CD4-positive, alpha-beta memory T cell (primary cell): ENCODE results near the gene MBOAT2. TPM values are rescaled to one million over a fixed set of nuclear protein-coding genes. Genes with fewer than 3 reads are reported as not detected.

Experiments used
- CTCF ChIA-PET: fragments of 350-600 bp; sonication (Branson Sonifier 250); formaldehyde crosslinking; loops from one replicate; lab custom pipeline; 2021; ENCODE audit warnings: inconsistent platforms; ENCODE audit not compliant: partially characterized antibody; lab: Charles Lee
- POLR2A ChIA-PET: fragments of 350-600 bp; sonication (Branson Sonifier 250); formaldehyde crosslinking; loops from one replicate; lab custom pipeline; 2021; ENCODE audit not compliant: partially characterized antibody; lab: Charles Lee
- DNase-seq, 5 donors: peaks; one replicate each; pipeline versions ENCODE4 v3.0.0 to v3.0.0-alpha.2; 2020 to 2022; ENCODE audit warnings: mixed read lengths in 1 of 5
- H3K27ac ChIP-seq: one replicate; pipeline ENCODE4 v1.7.0; 2013; ENCODE audit warnings: low read depth, low read length
- H3K27me3 ChIP-seq: 2 replicates; pipeline ENCODE4 v1.7.0; 2013; ENCODE audit warnings: mild to moderate bottlenecking, low read length, moderate library complexity; ENCODE audit not compliant: insufficient read depth
- H3K36me3 ChIP-seq: 2 replicates; pipeline ENCODE4 v1.7.0; 2013; ENCODE audit warnings: mild to moderate bottlenecking, low read length, moderate library complexity; ENCODE audit not compliant: insufficient read depth
- H3K4me1 ChIP-seq: 2 replicates; pipeline ENCODE4 v1.7.0; 2013; ENCODE audit warnings: mild to moderate bottlenecking, low read length, moderate library complexity; ENCODE audit not compliant: insufficient read depth
- H3K4me3 ChIP-seq, 2 donors: one replicate each; pipeline ENCODE4 v1.7.0; 2013; ENCODE audit warnings: low read length in 2 of 2, mild to moderate bottlenecking in 1 of 2
- H3K9me3 ChIP-seq, 2 donors: one replicate each; pipeline ENCODE4 v1.7.0; 2013; ENCODE audit warnings: low read length in 2 of 2, control low read depth in 1 of 2; ENCODE audit not compliant: control insufficient read depth in 1 of 2
- H3K27ac Mint-ChIP-seq, 7 donors: one replicate each; pipeline ENCODE4 v1.8.0; 2020 to 2021; ENCODE audit warnings: mixed read lengths in 7 of 7, mild to moderate bottlenecking in 6 of 7, inconsistent platforms in 3 of 7, moderate library complexity in 3 of 7
- H3K27me3 Mint-ChIP-seq, 2 donors: one replicate each; pipeline ENCODE4 v1.8.0; 2020 to 2021; ENCODE audit warnings: mixed read lengths in 2 of 2
- H3K36me3 Mint-ChIP-seq, 2 donors: one replicate each; pipeline ENCODE4 v1.8.0; 2020 to 2021; ENCODE audit warnings: mixed read lengths in 2 of 2, inconsistent platforms in 1 of 2, mild to moderate bottlenecking in 1 of 2
- H3K4me1 Mint-ChIP-seq, 4 donors: one replicate each; pipeline ENCODE4 v1.8.0; 2020 to 2021; ENCODE audit warnings: mixed read lengths in 4 of 4, mild to moderate bottlenecking in 1 of 4
- H3K4me3 Mint-ChIP-seq, 8 donors: one replicate each; pipeline ENCODE4 v1.8.0; 2020 to 2021; ENCODE audit warnings: mixed read lengths in 8 of 8, mild to moderate bottlenecking in 7 of 8, moderate library complexity in 6 of 8, inconsistent platforms in 3 of 8
- H3K9me3 Mint-ChIP-seq, 8 donors: one replicate each; pipeline ENCODE4 v1.8.0; 2020 to 2021; ENCODE audit warnings: mixed read lengths in 8 of 8, mild to moderate bottlenecking in 5 of 8, inconsistent platforms in 3 of 8, moderate library complexity in 1 of 8
- intact Hi-C: fragments of 100-400 bp; cut with micrococcal nuclease; formaldehyde crosslinking; loops from one replicate; pipeline ENCODE4 v1.15.1; 2023
- polyA plus RNA-seq, 2 donors: library from polyadenylated mRNA; unstranded; fragments of 300-500 nt; fragmentation: Illumina TruSeq; gene quantifications; one replicate each; pipeline ENCODE4 v1.2.3, GENCODE V29; 2021
- total RNA-seq, 2 experiments: library from RNA; stranded (reverse); gene quantifications; one replicate each; pipeline ENCODE4 v1.2.3, GENCODE V29; 2021

Gene MBOAT2
- total and polyA plus RNA-seq, 4 experiments from 2014 or later = 0.20 to 2.0 (median 1.7) TPM

- peak overlapping the region; percentile 75 to 87 (median 85) for H3K4me3 Mint-ChIP-seq
- no peaks in the 10 kb centered on the region for H3K36me3 ChIP-seq
- H3K36me3 Mint-ChIP-seq = no peaks in the 10 kb centered on the region
- peak overlapping the region in 1 of 2 donors; percentile 55 for H3K4me3 ChIP-seq
- CTCF ChIA-PET = no interaction called here
- H3K27ac ChIP-seq = peak overlapping the region; percentile 31
- H3K27me3 Mint-ChIP-seq = no peaks in the 10 kb centered on the region
- POLR2A ChIA-PET = interaction anchor here (0.5 to 1.0 kb wide), 2 partner anchors 326 to 420 kb away, joined by 3 read pairs; no protein-coding TSS in a partner anchor
- intact Hi-C loops = loop anchor here (5.0 kb wide), 2 partner anchors 167 to 322 kb away; partner anchors contain the start of genes ID2 and KIDINS220
- no peaks in the 10 kb centered on the region for H3K9me3 ChIP-seq
- H3K9me3 Mint-ChIP-seq = no peaks in the 10 kb centered on the region
- peak overlapping the region; percentile 57 to 81 (median 79) for H3K27ac Mint-ChIP-seq
- peaks cover 6% of the 10 kb centered on the region for H3K4me1 ChIP-seq
- DNase-seq = peak in 2 of 5 donors; percentile 3 to 5
- H3K4me1 Mint-ChIP-seq = peaks cover 10 to 21% (median 14%) of the 10 kb centered on the region in 4 donors
- no peaks in the 10 kb centered on the region for H3K27me3 ChIP-seq
These were observed 1.1 kb upstream of the MBOAT2 start for GRCh38 chr2:9004338-9005204.

DNA sequence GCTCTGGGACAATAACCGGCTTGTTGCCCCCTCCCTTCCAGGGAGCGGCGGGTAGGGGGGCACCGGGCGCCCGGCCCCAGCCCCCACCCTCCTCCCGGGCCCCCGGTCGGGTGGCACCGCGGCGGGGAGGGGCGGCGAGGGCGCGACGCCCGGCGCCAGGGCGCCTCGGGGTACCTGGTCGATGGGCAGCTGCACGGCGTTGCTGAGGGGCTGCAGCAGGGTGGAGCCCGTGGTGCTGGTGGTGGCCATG, 193 bp downstream of the MBOAT2 start:
- no peaks in the 10 kb centered on the region for H3K27me3 Mint-ChIP-seq
- CTCF ChIA-PET = no interaction called here
- no peak overlapping the region for H3K27ac ChIP-seq
- H3K36me3 ChIP-seq = no peaks in the 10 kb centered on the region
- no peaks in the 10 kb centered on the region for H3K27me3 ChIP-seq
- POLR2A ChIA-PET = interaction anchor here (0.6 kb wide), 1 partner anchor 421 kb away, joined by 3 read pairs; no protein-coding TSS in a partner anchor
- peak overlapping the region in 1 of 2 donors; percentile 49 for H3K4me3 ChIP-seq
- H3K4me1 ChIP-seq = peaks cover 6% of the 10 kb centered on the region
- no peak for DNase-seq
- intact Hi-C loops = loop anchor here (5.0 kb wide), 2 partner anchors 166 to 321 kb away; partner anchors contain the start of genes ID2 and KIDINS220
- H3K27ac Mint-ChIP-seq = no peak overlapping the region
- no peaks in the 10 kb centered on the region for H3K9me3 ChIP-seq
- no peaks in the 10 kb centered on the region for H3K9me3 Mint-ChIP-seq
- H3K36me3 Mint-ChIP-seq = no peaks in the 10 kb centered on the region
- peaks cover 10 to 22% (median 14%) of the 10 kb centered on the region in 4 donors for H3K4me1 Mint-ChIP-seq
- H3K4me3 Mint-ChIP-seq = no peak overlapping the region

DNA sequence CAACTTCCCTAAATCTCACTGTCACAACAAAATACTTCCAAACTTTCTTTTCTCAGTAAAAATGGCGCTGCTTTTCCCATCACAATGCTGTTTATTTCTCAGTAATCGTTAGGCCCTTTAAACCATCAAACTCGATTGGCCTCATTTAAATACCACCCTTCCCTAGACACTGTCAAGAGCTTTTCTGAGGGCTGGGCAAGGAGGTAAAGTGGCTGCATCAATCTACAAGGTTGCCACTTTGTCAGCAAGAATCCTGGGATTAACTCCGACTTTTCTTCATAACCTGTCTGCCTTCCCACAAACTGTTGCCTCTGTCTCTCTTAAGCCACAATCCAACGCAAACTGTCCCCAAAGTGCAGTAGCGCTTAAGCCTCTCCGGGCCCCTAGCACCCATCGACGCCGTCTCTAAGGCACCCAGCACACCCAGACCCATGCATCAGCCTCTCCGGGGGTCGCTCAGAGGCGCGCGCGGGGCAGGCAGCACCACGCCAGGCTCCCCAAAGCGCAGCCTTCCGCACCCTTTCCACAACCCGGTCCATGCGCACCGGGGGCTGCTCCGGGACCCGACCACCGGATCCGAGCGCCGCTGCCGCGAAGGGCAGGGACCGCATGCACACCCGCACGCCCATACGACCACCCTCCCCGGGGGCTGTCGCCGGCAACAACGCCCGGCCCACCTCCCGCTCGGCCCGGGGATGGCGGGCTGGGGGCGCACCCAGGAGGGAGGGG, 683 bp downstream of the MBOAT2 start:
- no peaks in the 10 kb centered on the region for H3K27me3 Mint-ChIP-seq
- no peaks in the 10 kb centered on the region for H3K36me3 Mint-ChIP-seq
- peaks cover 10 to 22% (median 14%) of the 10 kb centered on the region in 4 donors for H3K4me1 Mint-ChIP-seq
- H3K36me3 ChIP-seq = no peaks in the 10 kb centered on the region
- peak overlapping the region in 5 of 7 donors; percentile 15 to 82 (median 72) for H3K27ac Mint-ChIP-seq
- peak overlapping the region; percentile 73 to 89 (median 84) for H3K4me3 Mint-ChIP-seq
- H3K9me3 Mint-ChIP-seq = no peaks in the 10 kb centered on the region
- intact Hi-C loops = loop anchor here (5.0 kb wide), 2 partner anchors 166 to 320 kb away; partner anchors contain the start of genes ID2 and KIDINS220
- H3K27ac ChIP-seq = no peak overlapping the region
- H3K4me3 ChIP-seq = peak overlapping the region in 1 of 2 donors; percentile 49
- CTCF ChIA-PET = no interaction called here
- POLR2A ChIA-PET = no interaction called here
- peak in 4 of 5 donors; percentile 6 to 10 (median 9) for DNase-seq
- no peaks in the 10 kb centered on the region for H3K9me3 ChIP-seq
- peaks cover 6% of the 10 kb centered on the region for H3K4me1 ChIP-seq
- no peaks in the 10 kb centered on the region for H3K27me3 ChIP-seq

- H3K27ac Mint-ChIP-seq = no peak overlapping the region
- H3K27ac ChIP-seq = no peak overlapping the region
- no peak for DNase-seq
- H3K4me1 ChIP-seq = peaks cover 6% of the 10 kb centered on the region
- H3K4me1 Mint-ChIP-seq = peaks cover 10 to 22% (median 14%) of the 10 kb centered on the region in 4 donors
- H3K4me3 ChIP-seq = no peak overlapping the region
- no peaks in the 10 kb centered on the region for H3K27me3 Mint-ChIP-seq
- no peaks in the 10 kb centered on the region for H3K27me3 ChIP-seq
- POLR2A ChIA-PET = no interaction called here
- peak overlapping the region; percentile 5 to 89 (median 84) for H3K4me3 Mint-ChIP-seq
- H3K9me3 Mint-ChIP-seq = no peaks in the 10 kb centered on the region
- CTCF ChIA-PET = no interaction called here
- H3K36me3 Mint-ChIP-seq = no peaks in the 10 kb centered on the region
- no peaks in the 10 kb centered on the region for H3K9me3 ChIP-seq
- intact Hi-C loops = loop anchor here (5.0 kb wide), 2 partner anchors 165 to 320 kb away; partner anchors contain the start of genes ID2 and KIDINS220
- no peaks in the 10 kb centered on the region for H3K36me3 ChIP-seq
These were observed 1.2 kb downstream of the MBOAT2 start for GRCh38 chr2:9002313-9002636.

DNA sequence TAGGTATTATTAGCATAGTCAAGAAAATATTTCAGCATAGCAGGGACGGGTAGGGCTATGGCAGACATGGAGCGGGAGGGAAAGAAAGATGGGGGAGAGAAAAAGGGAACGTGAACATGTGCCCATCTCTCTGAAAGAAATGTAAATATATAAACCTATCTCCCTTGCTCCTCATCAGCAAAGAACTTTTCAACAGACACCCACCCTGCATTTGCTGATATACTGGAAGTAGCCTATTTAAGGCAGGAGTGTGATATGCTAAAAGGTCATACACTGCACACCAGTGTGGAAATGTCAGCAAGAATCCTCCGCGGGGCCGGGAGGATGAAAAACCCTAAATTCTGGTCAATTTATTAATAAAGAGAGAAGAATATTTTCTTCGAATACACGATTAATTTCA, 1.7 kb downstream of the MBOAT2 start:
- Mint-ChIP-seq H3K4me3 (peak overlapping the region in 5 of 8 donors; percentile 5 to 87 (median 85)), H3K4me1 (peaks cover 10 to 22% (median 14%) of the 10 kb centered on the region in 4 donors), H3K27me3 (no peaks in the 10 kb centered on the region), H3K27ac (no peak overlapping the region), H3K36me3 (no peaks in the 10 kb centered on the region), H3K9me3 (no peaks in the 10 kb centered on the region)
- no peak overlapping the region for H3K27ac ChIP-seq
- POLR2A ChIA-PET = no interaction called here
- intact Hi-C loops = loop anchor here (5.0 kb wide), 2 partner anchors 164 to 319 kb away; partner anchors contain the start of genes ID2 and KIDINS220
- CTCF ChIA-PET = no interaction called here
- no peaks in the 10 kb centered on the region for H3K27me3 ChIP-seq
- H3K4me3 ChIP-seq = no peak overlapping the region
- H3K36me3 ChIP-seq = no peaks in the 10 kb centered on the region
- DNase-seq = no peak
- H3K4me1 ChIP-seq = peaks cover 6% of the 10 kb centered on the region
- no peaks in the 10 kb centered on the region for H3K9me3 ChIP-seq

DNA sequence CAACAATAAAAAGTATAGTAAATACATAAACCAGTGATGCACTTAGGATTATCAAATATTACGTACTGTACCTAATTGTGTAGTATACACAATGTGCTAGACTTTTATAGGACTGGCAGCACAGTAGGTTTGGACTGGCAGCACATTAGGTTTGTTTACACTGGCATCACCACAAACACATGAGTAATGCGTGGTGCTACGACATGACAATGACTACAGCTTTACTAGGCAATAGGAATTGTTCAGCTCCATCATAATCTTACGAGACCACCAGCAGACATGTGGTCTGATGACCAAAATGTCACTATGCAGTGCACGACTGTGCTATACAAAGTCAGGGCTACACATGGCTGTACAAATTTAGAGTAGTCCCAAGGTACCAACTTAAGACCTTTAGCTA, 2.3 kb downstream of the MBOAT2 start:
- peaks cover 6% of the 10 kb centered on the region for H3K4me1 ChIP-seq
- Mint-ChIP-seq H3K4me3 (peak overlapping the region in 1 of 8 donors; percentile 10), H3K27me3 (no peaks in the 10 kb centered on the region), H3K27ac (no peak overlapping the region), H3K4me1 (peaks cover 10 to 22% (median 14%) of the 10 kb centered on the region in 4 donors), H3K9me3 (no peaks in the 10 kb centered on the region), H3K36me3 (no peaks in the 10 kb centered on the region)
- CTCF ChIA-PET = no interaction called here
- no peaks in the 10 kb centered on the region for H3K27me3 ChIP-seq
- H3K4me3 ChIP-seq = no peak overlapping the region
- intact Hi-C loops = loop anchor here (5.0 kb wide), 2 partner anchors 164 to 319 kb away; partner anchors contain the start of genes ID2 and KIDINS220
- H3K9me3 ChIP-seq = no peaks in the 10 kb centered on the region
- DNase-seq = no peak
- POLR2A ChIA-PET = no interaction called here
- no peaks in the 10 kb centered on the region for H3K36me3 ChIP-seq
- H3K27ac ChIP-seq = no peak overlapping the region

DNA sequence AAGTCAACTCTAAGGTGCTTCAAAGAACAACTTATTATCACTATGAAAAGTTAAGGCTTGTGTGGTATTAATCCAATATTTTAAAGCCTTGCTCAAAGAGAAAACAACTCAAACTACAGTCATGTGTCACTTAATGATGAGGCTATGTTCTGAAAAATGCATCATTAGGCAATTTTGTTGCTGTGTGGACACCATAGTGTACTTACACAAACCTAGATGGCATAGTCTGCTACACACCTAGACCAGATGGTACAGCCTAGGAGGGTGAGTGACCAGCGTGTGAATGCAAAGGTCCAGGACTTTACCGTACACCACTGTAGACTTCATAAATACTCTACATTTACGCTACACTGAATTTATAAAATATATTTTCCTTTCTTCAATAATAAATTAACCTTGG, 3.0 kb downstream of the MBOAT2 start:
- H3K4me3 Mint-ChIP-seq = no peak overlapping the region
- POLR2A ChIA-PET = no interaction called here

More for the DNA sequence above, 3.0 kb downstream of the MBOAT2 start:
- Mint-ChIP-seq H3K4me1 (peaks cover 10 to 22% (median 14%) of the 10 kb centered on the region in 4 donors), H3K27ac (no peak overlapping the region), H3K36me3 (no peaks in the 10 kb centered on the region), H3K27me3 (no peaks in the 10 kb centered on the region), H3K9me3 (no peaks in the 10 kb centered on the region)
- H3K36me3 ChIP-seq = no peaks in the 10 kb centered on the region
- CTCF ChIA-PET = no interaction called here
- no peaks in the 10 kb centered on the region for H3K27me3 ChIP-seq
- no peaks in the 10 kb centered on the region for H3K9me3 ChIP-seq
- H3K4me3 ChIP-seq = no peak overlapping the region
- DNase-seq = no peak
- intact Hi-C loops = loop anchor here (5.0 kb wide), 2 partner anchors 163 to 318 kb away; partner anchors contain the start of genes ID2 and KIDINS220
- peaks cover 6% of the 10 kb centered on the region for H3K4me1 ChIP-seq
- H3K27ac ChIP-seq = no peak overlapping the region
